GM06990 (cell line): Measurements from ENCODE around the gene TEDC1.
A peak's percentile ranks its signal among the peaks of the same experiment; 100 is the strongest.

Source experiments
- DNase-seq: peaks from one replicate; pipeline ENCODE4 v3.0.0-alpha.2; 2011; ENCODE audit not compliant: insufficient read length; ENCODE audit errors: extremely low read depth
- H3K27me3 ChIP-seq: replicated peaks from 2 replicates; pipeline ENCODE4 v1.6.0; 2011; ENCODE audit warnings: low read length; ENCODE audit not compliant: control insufficient read depth, insufficient read depth
- H3K36me3 ChIP-seq: 2 replicates; pipeline ENCODE4 v1.5.1; 2011; ENCODE audit warnings: low read length; ENCODE audit not compliant: control insufficient read depth, insufficient read depth
- H3K4me3 ChIP-seq: replicated peaks from 2 replicates; pipeline ENCODE4 v1.5.1; 2011; ENCODE audit warnings: low read depth, mild to moderate bottlenecking, control low read depth, low read length
- TF ChIP-seq, protein P1 (sequence below): IDR thresholded peaks from 2 replicates; pipeline ENCODE4 v1.5.1; 2011; ENCODE audit warnings: low read length, control low read depth, mild to moderate bottlenecking, inconsistent platforms; ENCODE audit not compliant: insufficient read depth, poor library complexity, severe bottlenecking

Gene TEDC1

DNA sequence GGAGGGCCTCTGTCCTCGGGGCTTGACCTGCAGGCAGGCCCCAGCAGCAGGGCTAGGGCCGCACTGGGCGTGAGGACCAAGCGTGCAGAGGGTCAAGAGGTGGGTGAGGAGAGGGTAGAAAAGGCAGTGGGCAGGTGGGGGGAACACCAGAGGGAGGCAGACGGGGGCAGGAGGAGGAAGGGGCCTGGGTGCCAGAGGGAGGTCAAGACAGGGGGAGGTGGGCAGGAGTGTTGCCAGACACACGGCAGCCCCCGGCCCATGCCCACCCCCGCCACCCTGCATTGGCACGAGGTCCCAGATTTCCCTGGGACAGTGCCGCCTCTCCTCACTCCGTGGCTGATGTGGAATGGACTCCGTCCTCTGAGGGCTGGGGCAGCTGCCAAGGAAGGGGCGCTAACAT lies 43.5 kb downstream of the TEDC1 start:
- H3K4me3 ChIP-seq, result no peak overlapping the region
- TF ChIP-seq, protein P1, sequence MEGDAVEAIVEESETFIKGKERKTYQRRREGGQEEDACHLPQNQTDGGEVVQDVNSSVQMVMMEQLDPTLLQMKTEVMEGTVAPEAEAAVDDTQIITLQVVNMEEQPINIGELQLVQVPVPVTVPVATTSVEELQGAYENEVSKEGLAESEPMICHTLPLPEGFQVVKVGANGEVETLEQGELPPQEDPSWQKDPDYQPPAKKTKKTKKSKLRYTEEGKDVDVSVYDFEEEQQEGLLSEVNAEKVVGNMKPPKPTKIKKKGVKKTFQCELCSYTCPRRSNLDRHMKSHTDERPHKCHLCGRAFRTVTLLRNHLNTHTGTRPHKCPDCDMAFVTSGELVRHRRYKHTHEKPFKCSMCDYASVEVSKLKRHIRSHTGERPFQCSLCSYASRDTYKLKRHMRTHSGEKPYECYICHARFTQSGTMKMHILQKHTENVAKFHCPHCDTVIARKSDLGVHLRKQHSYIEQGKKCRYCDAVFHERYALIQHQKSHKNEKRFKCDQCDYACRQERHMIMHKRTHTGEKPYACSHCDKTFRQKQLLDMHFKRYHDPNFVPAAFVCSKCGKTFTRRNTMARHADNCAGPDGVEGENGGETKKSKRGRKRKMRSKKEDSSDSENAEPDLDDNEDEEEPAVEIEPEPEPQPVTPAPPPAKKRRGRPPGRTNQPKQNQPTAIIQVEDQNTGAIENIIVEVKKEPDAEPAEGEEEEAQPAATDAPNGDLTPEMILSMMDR, result no peak
- no peaks in the 10 kb centered on the region for H3K36me3 ChIP-seq
- H3K27me3 ChIP-seq, result no peaks in the 10 kb centered on the region; the same call in 1 of the 2 replicates
- no peak for DNase-seq

DNA sequence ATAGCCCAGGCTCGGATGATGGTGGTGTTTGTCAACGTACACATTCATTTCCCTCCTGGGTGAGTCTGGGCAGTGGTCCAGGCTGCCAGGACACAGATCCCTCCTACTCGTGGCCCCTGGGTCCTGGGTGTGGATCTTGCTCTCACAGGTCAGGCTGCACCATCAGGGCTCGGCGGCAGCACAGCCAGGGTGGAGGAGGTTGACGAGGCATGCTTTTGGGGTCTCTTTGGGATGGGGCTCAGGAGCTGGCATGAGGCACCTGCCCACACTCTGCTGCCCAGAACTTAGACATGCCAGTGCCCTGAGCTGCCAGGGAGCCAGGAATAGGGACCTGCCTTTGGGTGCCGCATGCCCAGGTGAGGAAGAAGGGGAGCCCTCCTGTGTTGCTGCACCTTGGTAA lies 45.0 kb downstream of the TEDC1 start:
- Histone ChIP-seq H3K27me3 (no peaks in the 10 kb centered on the region; the same call in 1 of the 2 replicates), H3K4me3 (no peak overlapping the region), H3K36me3 (no peaks in the 10 kb centered on the region)
- TF ChIP-seq, protein P1, result no peak
- no peak for DNase-seq

DNA sequence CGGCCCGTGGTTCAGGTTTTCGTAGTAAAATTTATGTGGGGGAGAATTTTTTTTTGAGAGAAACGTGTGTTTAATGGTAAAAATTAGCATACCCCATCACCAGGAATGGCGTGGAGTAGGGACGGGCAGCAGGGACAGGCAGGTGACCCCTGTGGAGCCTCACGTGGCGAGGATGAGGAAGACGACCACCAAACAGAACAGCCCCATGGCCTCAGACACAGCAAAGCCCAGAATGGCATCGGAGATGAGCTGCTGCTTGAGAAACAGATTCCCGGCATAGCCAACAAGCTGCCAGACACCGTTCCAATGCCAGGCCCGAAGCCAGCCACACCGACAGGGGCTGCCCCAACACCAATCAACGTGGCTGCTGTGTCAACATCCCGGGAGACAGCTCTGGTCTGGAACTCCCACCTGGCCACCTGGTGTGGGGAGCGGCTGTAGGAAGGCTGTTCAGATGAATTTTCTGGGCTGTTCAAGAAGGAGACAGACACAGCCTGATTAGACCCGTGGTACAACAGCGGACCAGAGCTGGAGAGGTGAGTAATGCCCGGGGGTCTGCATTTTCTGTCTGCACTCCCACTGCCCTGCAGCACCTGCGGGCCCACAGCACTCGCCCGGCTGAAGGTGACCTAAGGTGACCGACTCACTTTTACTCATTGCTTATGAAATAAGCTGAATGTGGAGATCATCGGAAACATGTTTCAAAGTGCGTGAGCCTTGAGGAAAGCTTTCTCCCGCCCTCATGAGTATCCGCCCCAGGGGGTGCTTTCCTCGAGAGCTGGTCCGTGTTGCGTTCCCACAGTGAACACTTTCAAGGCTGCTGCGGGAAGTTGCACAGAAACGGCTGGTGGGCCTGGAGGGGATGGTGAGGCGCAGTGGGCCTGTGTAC lies 45.9 kb downstream of the TEDC1 start:
- Histone ChIP-seq H3K36me3 (no peaks in the 10 kb centered on the region), H3K27me3 (peaks cover 1% of the 10 kb centered on the region; the same call in 1 of the 2 replicates), H3K4me3 (no peak overlapping the region)
- no peak for DNase-seq
- TF ChIP-seq, protein P1, result no peak

DNA sequence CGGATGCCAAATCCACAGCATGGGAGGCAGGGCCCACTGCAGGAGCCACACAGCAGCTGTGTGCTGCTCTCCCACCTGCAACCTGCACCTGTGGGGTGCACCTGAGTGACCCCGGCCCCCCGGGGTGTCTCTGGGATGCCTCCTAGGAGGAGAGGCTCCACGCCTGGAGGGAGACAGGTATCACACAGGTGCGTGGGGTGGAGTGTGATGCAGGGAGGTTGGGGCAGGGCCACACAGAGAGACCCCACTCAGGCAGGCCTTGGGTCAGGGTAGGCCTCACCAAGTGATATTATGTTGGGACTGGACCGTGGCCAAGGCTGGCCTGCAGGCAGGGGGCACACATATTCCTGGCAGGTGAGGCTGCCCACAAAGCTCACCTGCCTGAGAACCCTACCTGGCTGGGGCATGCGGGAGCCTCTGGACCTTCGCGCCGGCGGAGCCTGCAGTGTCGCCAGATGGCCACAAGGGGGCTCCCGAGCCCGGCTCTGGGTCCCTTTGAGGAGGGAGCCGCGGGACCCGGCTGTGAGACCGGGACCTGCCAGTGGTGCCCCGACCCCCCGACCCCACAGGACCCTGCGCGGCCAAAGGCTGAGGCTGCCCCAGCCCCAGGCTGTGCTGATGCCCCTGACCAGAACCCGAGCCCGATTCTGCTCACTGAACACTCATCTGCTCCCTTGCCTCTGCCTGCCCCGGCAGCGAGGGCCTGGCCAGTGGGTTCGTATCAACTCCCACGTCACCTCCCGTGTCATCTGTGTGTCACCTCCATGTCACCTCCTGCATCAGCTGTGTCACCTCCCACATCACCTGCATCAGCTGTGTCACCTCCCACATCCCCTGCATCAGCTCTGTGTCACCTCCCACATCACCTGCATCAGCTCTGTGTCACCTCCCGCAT lies 46.8 kb downstream of the TEDC1 start:
- TF ChIP-seq, protein P1, result peak; percentile 99
- H3K27me3 ChIP-seq, result peaks cover 1% of the 10 kb centered on the region; the same call in 1 of the 2 replicates
- no peak overlapping the region for H3K4me3 ChIP-seq
- no peaks in the 10 kb centered on the region for H3K36me3 ChIP-seq
- DNase-seq, result no peak

DNA sequence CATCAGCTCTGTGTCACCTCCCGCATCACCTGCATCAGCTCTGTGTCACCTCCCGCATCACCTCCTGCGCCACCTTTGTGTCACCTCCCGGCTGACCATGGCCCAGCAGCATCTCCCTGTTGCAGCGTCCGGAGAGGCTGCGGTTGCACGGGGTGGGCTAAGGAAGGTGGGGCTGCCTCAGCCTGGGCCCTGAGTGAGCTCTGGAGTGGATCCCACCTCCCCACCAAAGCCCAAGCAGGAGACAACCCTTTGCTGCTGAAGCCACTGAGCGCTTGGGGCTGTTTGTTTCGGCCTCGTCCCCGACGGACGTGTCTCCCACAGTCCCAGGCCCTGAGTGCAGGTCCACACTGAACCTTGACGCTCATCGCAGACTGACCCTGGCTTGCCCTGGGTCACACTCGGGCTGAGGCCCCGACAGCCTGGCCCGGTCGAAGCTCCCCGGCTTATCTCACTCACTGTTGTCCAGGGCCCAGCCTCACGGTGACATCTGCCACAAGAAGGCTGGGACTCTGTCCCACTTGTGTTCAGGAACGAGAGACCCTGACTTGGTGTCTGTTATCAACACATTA lies 47.5 kb downstream of the TEDC1 start:
- no peak for DNase-seq
- Histone ChIP-seq H3K36me3 (no peaks in the 10 kb centered on the region), H3K4me3 (no peak overlapping the region), H3K27me3 (peaks cover 1% of the 10 kb centered on the region; the same call in 1 of the 2 replicates)
- TF ChIP-seq, protein P1, result no peak
